Heart right ventricle (tissue), 16 donors: ENCODE data around the gene CYP19A1. TPM values are rescaled to one million over a fixed set of nuclear protein-coding genes. Genes with fewer than 3 reads are reported as not detected.
"Not testable (repeated sequence)": the region's sequence is repeated elsewhere in the genome, so short reads cannot be mapped to it uniquely, and the experiment has no call there.

Experiments
- ATAC-seq, 8 donors: fragments of 200-7000 bp; cut with Tn5 transposase; one replicate each; pipeline ENCODE4 v1.9.1; 2020; ENCODE audit warnings: mild to moderate bottlenecking in 8 of 8, moderate library complexity in 8 of 8, moderate number of reproducible peaks in 1 of 8
- DNase-seq, 2 donors: peaks; one replicate each; pipeline ENCODE4 v3.0.0-alpha.2; 2020
- H3K27ac ChIP-seq, 10 donors: fragments of 200-600 bp; sonication (generic) in 2 of 10; one replicate each; pipeline versions ENCODE4 v1.5.0 to v1.8.0; 2020 to 2022; ENCODE audit warnings: mild to moderate bottlenecking in 3 of 10
- H3K27me3 ChIP-seq, 7 donors: fragments of 200-600 bp; one replicate each; pipeline ENCODE4 v1.8.0; 2021 to 2022; ENCODE audit warnings: mild to moderate bottlenecking in 2 of 7
- H3K36me3 ChIP-seq, 9 donors: fragments of 200-600 bp; sonication (generic) in 1 of 9; one replicate each; pipeline versions ENCODE4 v1.5.0 to v1.8.0; 2020 to 2022; ENCODE audit warnings: mild to moderate bottlenecking in 2 of 9
- H3K4me1 ChIP-seq, 9 donors: fragments of 200-600 bp; sonication (generic) in 1 of 9; one replicate each; pipeline versions ENCODE4 v1.5.0 to v1.8.0; 2020 to 2022; ENCODE audit warnings: mild to moderate bottlenecking in 4 of 9
- H3K4me3 ChIP-seq, 10 donors: fragments of 200-600 bp; sonication (generic) in 2 of 10; one replicate each; pipeline versions ENCODE4 v1.5.0 to v1.8.0; 2020 to 2022; ENCODE audit warnings: mild to moderate bottlenecking in 7 of 10, moderate library complexity in 2 of 10
- H3K9me3 ChIP-seq, 11 donors: fragments of 200-600 bp in 10 of 11; sonication (generic) in 2 of 11; one replicate each; pipeline versions ENCODE4 v1.5.0 to v1.8.0; 2013 to 2022; ENCODE audit warnings: mild to moderate bottlenecking in 2 of 11, control low read depth in 1 of 11, moderate library complexity in 1 of 11
- WGBS, 2 donors: extraction: QIAGEN DNeasy Blood & Tissue Kit; methylation state at CpG; one replicate each; pipeline ENCODE4 v1.1.7; 2013; ENCODE audit warnings: inconsistent platforms in 1 of 2; 5-methylcytosine and 5-hydroxymethylcytosine counted together
- intact Hi-C, 10 donors: fragments of 100-400 bp; cut with DNase I; formaldehyde crosslinking; loops; one replicate each; pipeline versions ENCODE4 v1.11.1 to v1.14.2; 2022
- polyA plus RNA-seq, 2 donors: library from polyadenylated mRNA; stranded (reverse); fragments of 200-250 nt; gene quantifications; one replicate each; pipeline ENCODE4 v1.2.3, GENCODE V29; 2013
- total RNA-seq, 10 donors: library from RNA; stranded (reverse); fragmentation: NEBNext Ultra II Directional in 3 of 10; extraction: Animal tissue kit (Norgen Biotek cat#: 25700) in 3 of 10; gene quantifications; one replicate each; pipeline versions ENCODE4 v1.2.1 to v1.2.4, GENCODE V29; 2021 to 2023
- TF ChIP-seq, protein P1 (sequence below), 9 donors: fragments of 200-600 bp; sonication (generic) in 2 of 9; IDR thresholded peaks; one replicate each; pipeline versions ENCODE4 v1.5.0 to v1.8.0; 2021 to 2022; ENCODE audit warnings: antibody characterized with exemption in 9 of 9, mild to moderate bottlenecking in 5 of 9, moderate library complexity in 1 of 9
- donor health status: Arrhythmogenic right ventricular cardiomyopathy.
- donor health status: ischemic (EF 13 %, LVEDD 7.1; RV severe dilation, severe dysfunction).
- donor health status: healthy with polysubstance abuse.
- donor health status: DM: no; HTN: yes; CAD: no.
- donor health status: DM: no; HTN: no; CAD: no.
- donor health status: ischemic (EF 25% LVEDD 6.9; RV normal size, moderate dysfunction).
- donor health status: ischemic (EF 25% LVEDD 5.7; RV mildly dilated, moderate dysfunction).
- donor health status: healthy.
- donor health status: DM: yes; HTN: yes; CAD: no.
- donor health status: Ischemic cardiomyopathy.
- donor health status: ischemic (EF 35%, LVEDD 5.7; RV mildly dilated, moderate dysfunction).
- donor health status: nonischemic (EF 11% LVEDD 7.7; RV severe dilation, severe dysfunction).
- donor health status: DM: yes; HTN: yes; CAD: no.
- donor health status: PGD.
- donor health status: ischemic (EF 29% LVEDD 5.4; RV normal size, mild dysfunction).
- donor health status: nonischemic (EF 23%, LVEDD 6.1; RV moderate dilation, normal function).

CYP19A1 gene
- total and polyA plus RNA-seq, 12 donors = 0.26 to 1.9 (median 0.68) TPM; not detected in 3

DNA sequence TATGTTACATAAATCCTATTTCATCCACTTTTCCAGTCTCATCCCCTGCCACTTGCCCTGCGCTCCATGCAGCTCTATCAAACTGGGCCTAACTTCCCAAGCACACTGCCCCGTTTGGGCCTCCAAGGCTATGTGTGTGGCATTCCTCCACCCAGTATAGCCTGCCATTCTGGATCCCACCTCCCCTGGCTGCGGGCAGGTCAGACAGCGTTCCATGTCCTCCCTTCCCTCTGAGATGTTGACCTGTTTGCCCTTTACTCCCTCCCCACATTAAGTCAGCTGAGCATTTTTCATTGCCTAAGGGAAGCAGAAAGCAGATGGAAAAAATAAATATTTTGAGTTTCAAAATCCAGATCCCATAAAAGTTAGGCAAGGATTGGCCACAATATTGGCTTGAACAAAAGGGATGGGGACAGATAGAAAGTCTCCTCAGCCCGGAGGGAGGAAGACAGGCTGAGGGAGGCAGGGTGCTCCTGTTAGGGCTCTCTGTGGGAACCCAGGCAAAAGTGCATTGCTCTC lies 73.3 kb downstream of the CYP19A1 start:
- peaks cover 0 to 38% (median 20%) of the 10 kb centered on the region in 7 donors for H3K27me3 ChIP-seq
- TF ChIP-seq, protein P1, sequence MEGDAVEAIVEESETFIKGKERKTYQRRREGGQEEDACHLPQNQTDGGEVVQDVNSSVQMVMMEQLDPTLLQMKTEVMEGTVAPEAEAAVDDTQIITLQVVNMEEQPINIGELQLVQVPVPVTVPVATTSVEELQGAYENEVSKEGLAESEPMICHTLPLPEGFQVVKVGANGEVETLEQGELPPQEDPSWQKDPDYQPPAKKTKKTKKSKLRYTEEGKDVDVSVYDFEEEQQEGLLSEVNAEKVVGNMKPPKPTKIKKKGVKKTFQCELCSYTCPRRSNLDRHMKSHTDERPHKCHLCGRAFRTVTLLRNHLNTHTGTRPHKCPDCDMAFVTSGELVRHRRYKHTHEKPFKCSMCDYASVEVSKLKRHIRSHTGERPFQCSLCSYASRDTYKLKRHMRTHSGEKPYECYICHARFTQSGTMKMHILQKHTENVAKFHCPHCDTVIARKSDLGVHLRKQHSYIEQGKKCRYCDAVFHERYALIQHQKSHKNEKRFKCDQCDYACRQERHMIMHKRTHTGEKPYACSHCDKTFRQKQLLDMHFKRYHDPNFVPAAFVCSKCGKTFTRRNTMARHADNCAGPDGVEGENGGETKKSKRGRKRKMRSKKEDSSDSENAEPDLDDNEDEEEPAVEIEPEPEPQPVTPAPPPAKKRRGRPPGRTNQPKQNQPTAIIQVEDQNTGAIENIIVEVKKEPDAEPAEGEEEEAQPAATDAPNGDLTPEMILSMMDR (IDR thresholded peaks at IDR 0.05) = no peak
- no peak overlapping the region for H3K27ac ChIP-seq
- H3K4me3 ChIP-seq = no peak overlapping the region
- H3K9me3 ChIP-seq = peaks cover 0 to 8% (median 0%) of the 10 kb centered on the region in 11 donors
- peaks cover 0 to 21% (median 12%) of the 10 kb centered on the region in 9 donors for H3K4me1 ChIP-seq
- ATAC-seq = no peak
- no peak for DNase-seq
- 91 to 95% methylated on average over 5 of the region's 5 CpGs for WGBS, 2 donors
- intact Hi-C loops = no loop called here
- H3K36me3 ChIP-seq = no peaks in the 10 kb centered on the region

DNA sequence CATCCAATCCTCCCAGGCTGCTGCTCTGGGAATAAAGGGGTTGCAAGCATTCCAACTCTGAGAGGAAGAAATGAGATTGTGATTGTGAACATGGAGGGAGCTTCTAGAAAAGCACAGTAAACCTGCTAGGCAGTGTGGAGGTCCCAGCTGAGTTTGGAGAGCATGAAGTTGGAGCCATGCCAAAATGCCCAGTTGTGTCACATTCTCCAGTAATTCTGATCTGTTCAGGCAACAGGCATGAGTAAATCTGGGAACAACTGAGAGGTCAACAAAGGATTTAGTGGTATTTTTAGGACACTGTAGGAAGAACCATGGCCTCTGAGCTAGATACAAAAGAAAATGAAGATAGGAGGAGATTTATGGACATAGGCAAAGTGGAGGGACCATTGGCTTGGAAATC lies 74.7 kb downstream of the CYP19A1 start:
- TF ChIP-seq, protein P1 (IDR thresholded peaks at IDR 0.05) = no peak

DNA sequence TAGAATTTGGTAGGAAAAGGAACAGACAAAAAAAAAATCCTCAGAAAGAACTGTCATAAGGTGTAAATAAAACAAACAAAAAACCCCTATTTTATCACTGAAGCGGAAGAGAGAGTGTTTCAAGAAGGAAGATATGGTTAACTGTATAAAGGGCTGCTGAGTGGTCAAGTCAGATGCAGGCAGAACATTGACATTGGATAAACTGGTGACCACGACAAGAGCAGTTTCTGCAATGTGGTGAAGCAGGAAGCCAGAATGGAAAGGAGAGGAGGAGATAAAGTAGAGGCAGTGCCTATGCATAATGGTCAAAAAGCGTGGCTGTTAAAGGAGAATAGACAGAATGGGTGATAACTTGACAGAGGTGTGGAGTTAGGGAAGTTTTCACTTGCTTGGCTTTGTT lies 75.3 kb downstream of the CYP19A1 start:
- TF ChIP-seq, protein P1 (IDR thresholded peaks at IDR 0.05) = no peak
- H3K4me3 ChIP-seq = no peak overlapping the region
- no peak overlapping the region for H3K27ac ChIP-seq
- 77 to 83% methylated on average over 3 of the region's 3 CpGs for WGBS, 2 donors
- no peak for DNase-seq
- H3K9me3 ChIP-seq = peaks cover 0 to 8% (median 0%) of the 10 kb centered on the region in 11 donors
- no peaks in the 10 kb centered on the region for H3K36me3 ChIP-seq
- intact Hi-C loops = no loop called here
- ATAC-seq = no peak
- peaks cover 0 to 25% (median 6%) of the 10 kb centered on the region in 7 donors for H3K27me3 ChIP-seq
- H3K4me1 ChIP-seq = peaks cover 0 to 21% (median 12%) of the 10 kb centered on the region in 9 donors

More for the DNA sequence above, 74.7 kb downstream of the CYP19A1 start:
- H3K36me3 ChIP-seq = no peaks in the 10 kb centered on the region
- no peak overlapping the region for H3K27ac ChIP-seq
- peaks cover 0 to 30% (median 12%) of the 10 kb centered on the region in 7 donors for H3K27me3 ChIP-seq
- no peak for DNase-seq
- no peak for ATAC-seq
- intact Hi-C loops = no loop called here
- H3K9me3 ChIP-seq = peaks cover 0 to 8% (median 0%) of the 10 kb centered on the region in 11 donors
- H3K4me3 ChIP-seq = no peak overlapping the region
- H3K4me1 ChIP-seq = peaks cover 0 to 21% (median 12%) of the 10 kb centered on the region in 9 donors

DNA sequence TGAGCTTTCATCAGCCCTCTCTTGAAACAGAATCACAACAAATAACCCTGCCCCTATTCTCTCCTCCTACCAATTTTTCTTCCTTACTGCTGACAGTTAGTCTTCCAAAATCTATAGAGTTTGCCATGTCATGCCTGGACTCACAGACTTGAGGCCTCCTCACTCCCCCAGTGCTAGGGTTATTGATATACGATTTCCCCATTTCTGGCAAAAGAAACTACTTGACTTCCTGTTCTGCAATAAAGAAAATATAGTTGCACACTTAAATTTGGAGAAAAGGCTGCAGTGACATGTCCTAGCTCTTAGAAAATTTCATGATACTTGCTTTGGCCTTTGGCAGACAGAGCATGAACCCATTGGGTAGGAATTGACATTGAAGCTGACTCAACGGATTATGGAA lies 75.9 kb downstream of the CYP19A1 start:
- Histone ChIP-seq H3K9me3 (peaks cover 0 to 8% (median 0%) of the 10 kb centered on the region in 11 donors), H3K27ac (no peak overlapping the region), H3K36me3 (no peaks in the 10 kb centered on the region), H3K27me3 (peaks cover 0 to 18% (median 3%) of the 10 kb centered on the region in 7 donors), H3K4me3 (no peak overlapping the region), H3K4me1 (peaks cover 0 to 15% (median 8%) of the 10 kb centered on the region in 9 donors)
- no peak for DNase-seq
- TF ChIP-seq, protein P1 (IDR thresholded peaks at IDR 0.05) = no peak
- no peak for ATAC-seq
- 61 to 75% methylated on average over 2 of the region's 2 CpGs for WGBS, 2 donors
- intact Hi-C loops = no loop called here

DNA sequence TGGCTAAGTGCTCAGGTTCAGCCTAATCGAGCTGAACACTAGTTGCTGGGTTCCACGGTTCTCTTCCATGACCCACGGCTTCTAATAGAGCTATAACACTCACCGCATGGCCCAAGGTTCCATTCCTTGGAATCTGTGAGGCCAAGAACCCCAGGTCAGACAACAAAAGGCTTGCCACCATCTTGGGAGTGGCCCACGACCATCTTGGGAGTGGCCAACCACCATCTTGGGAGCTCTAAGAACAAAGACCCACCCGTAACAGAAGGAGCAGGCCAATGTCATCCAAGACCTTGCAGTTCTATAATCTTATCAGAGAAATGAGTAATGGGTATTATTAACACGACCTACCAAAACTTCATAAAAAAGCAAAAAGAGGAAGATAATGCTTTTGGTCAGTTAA lies 77.3 kb downstream of the CYP19A1 start:
- ATAC-seq, H3K9me3 ChIP-seq, H3K4me1 ChIP-seq, DNase-seq, H3K4me3 ChIP-seq, intact Hi-C loops, H3K27ac ChIP-seq, H3K27me3 ChIP-seq, H3K36me3 ChIP-seq: not testable (repeated sequence)
- 81 to 86% methylated on average over 7 of the region's 7 CpGs for WGBS, 2 donors
